Posterior vena cava (tissue), 2 donors: ENCODE results near the gene SP5. TPM values are rescaled to one million over a fixed set of nuclear protein-coding genes. Genes with fewer than 3 reads are reported as not detected.

Experiments
- DNase-seq: peaks from one replicate; pipeline ENCODE4 v3.0.0-alpha.2; 2020; ENCODE audit warnings: low spot score
- intact Hi-C, 2 donors: fragments of 100-400 bp; cut with DNase I; formaldehyde crosslinking; loops; one replicate each; pipeline versions ENCODE4 v1.14.1 to v1.14.2; 2022 to 2023
- total RNA-seq, 2 donors: library from RNA; stranded (reverse); fragmentation: NEBNext Ultra II Directional; extraction: Animal tissue kit (Norgen Biotek cat#: 25700); gene quantifications; one replicate each; pipeline ENCODE4 v1.2.1, GENCODE V29; 2021
- donor health status: DM: yes; HTN: yes; CAD: no.
- donor health status: DM: yes; HTN: yes; CAD: no.

SP5 gene
- total RNA-seq, 2 donors from 2014 or later, result 0.28 TPM; not detected in 1

DNA sequence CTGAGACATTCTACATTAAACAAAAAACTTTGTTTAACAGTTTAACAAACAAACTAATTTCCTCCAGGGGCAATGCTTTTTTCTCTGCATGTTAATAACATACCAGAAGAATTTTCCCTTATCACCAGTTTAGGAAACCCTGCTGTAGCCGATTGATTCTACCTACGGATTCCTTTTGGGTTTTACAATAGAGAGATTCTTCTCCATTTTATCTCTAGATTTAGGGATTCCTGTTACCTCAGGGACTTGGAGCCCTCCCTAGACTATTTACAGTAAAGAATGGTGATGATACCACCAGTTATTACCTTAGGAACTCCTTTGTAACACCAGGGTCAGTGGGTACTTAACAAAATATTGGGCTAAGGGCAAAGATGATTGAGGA is 49.7 kb downstream of the SP5 start:
- intact Hi-C loops, result no loop called here
- DNase-seq, result no peak

DNA sequence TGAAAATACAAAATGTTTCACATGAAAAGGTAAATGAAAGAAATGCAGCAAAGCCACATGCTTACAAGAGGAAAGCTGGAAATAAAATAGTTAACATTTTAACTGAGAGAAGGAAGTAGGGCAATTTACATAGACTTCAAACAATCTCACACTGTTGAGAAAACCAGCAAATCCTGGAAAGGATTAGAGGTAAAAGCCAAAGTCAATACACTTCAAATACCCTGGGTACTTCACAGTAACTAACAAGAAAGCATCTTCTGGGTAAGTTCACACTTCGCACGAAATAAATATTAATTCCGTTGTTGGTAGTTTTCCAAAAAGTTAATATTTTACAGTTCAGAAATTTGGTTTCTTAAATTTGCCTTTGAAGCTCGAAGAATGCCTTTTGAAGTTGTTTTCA is 51.6 kb downstream of the SP5 start:
- DNase-seq, result no peak
- intact Hi-C loops, result no loop called here

Other genes starting within 250 kb of the SP5 start
- under 1 TPM in 1 of 2 donors, not detected in 1; 0.74 TPM for gene ERICH2, start 55.0 kb downstream of the SP5 start, total RNA-seq
- gene GAD1, start 101.5 kb downstream of the SP5 start, total RNA-seq, result not detected
- 10 to 100 TPM; 62.3 to 67.4 TPM for gene GORASP2, start 213.9 kb downstream of the SP5 start, total RNA-seq